Fibroblast of peridontal ligament (primary cell): Measurements from ENCODE around the gene NTPCR.
"Not testable (repeated sequence)": the region's sequence is repeated elsewhere in the genome, so short reads cannot be mapped to it uniquely, and the experiment has no call there.

ENCODE experiments used
- DNase-seq: peaks from one replicate; pipeline ENCODE4 v3.0.0-alpha.2; 2010; ENCODE audit errors: extremely low read depth

Gene NTPCR

GRCh38 chr1:232950197-232951176, at the start of gene NTPCR:
NTPCR (plus strand) TSS chr1:232950611; CDS start chr1:232950711, 100 bp downstream.
- DNase-seq = peak; percentile 91

- DNase-seq = no peak
These were observed 49.6 kb upstream of the NTPCR start for GRCh38 chr1:232900818-232901217.

GRCh38 chr1:232901255-232901654, 49.2 kb upstream of the NTPCR start:
- no peak for DNase-seq

GRCh38 chr1:232902774-232903350, 47.5 kb upstream of the NTPCR start:
- DNase-seq = no peak

- DNase-seq = no peak
These were observed 46.3 kb upstream of the NTPCR start for GRCh38 chr1:232904131-232904530.

GRCh38 chr1:232904566-232904965, 45.8 kb upstream of the NTPCR start:
- peak; percentile 82 for DNase-seq

- peak; percentile 49 for DNase-seq
These were observed 44.9 kb upstream of the NTPCR start for GRCh38 chr1:232905331-232906034.

- DNase-seq = no peak
These were observed 44.0 kb upstream of the NTPCR start for GRCh38 chr1:232906441-232906840.

- DNase-seq = no peak
These were observed 41.6 kb upstream of the NTPCR start for GRCh38 chr1:232908831-232909230.

- no peak for DNase-seq
These were observed 40.7 kb upstream of the NTPCR start for GRCh38 chr1:232909752-232910151.

- no peak for DNase-seq
These were observed 39.3 kb upstream of the NTPCR start for GRCh38 chr1:232911027-232911599.

- peak; percentile 10 for DNase-seq
These were observed 37.4 kb upstream of the NTPCR start for GRCh38 chr1:232912845-232913580.

GRCh38 chr1:232914271-232914670, 36.1 kb upstream of the NTPCR start:
- not testable (repeated sequence) for DNase-seq

GRCh38 chr1:232915212-232915611, 35.2 kb upstream of the NTPCR start:
- DNase-seq = no peak

GRCh38 chr1:232917053-232917452, 33.4 kb upstream of the NTPCR start:
- DNase-seq = no peak

GRCh38 chr1:232921381-232921780, 29.0 kb upstream of the NTPCR start:
- peak; percentile 71 for DNase-seq

GRCh38 chr1:232922485-232922884, 27.9 kb upstream of the NTPCR start:
- DNase-seq = peak; percentile 77

- DNase-seq = peak; percentile 39
These were observed 26.5 kb upstream of the NTPCR start for GRCh38 chr1:232923739-232924386.

- no peak for DNase-seq
These were observed 25.5 kb upstream of the NTPCR start for GRCh38 chr1:232924874-232925273.

- no peak for DNase-seq
These were observed 24.8 kb upstream of the NTPCR start for GRCh38 chr1:232925421-232926220.
